PC-9 (cell line): ENCODE measurements around the gene FAM193A. TPM values are rescaled to one million over a fixed set of nuclear protein-coding genes. Genes with fewer than 3 reads are reported as not detected.

Experiments used
- BruUV-seq: library from RNA; stranded (reverse); fragments of 400-500 nt; replicated peaks from 2 replicates; lab custom pipeline; 2021; lab: Mats Ljungman, UMichigan
- CTCF ChIA-PET: fragments of 300-600 bp; sonication (Branson Sonifier 250); formaldehyde crosslinking; loops from one replicate; lab custom pipeline; 2022; ENCODE audit warnings: antibody characterized with exemption; lab: Charles Lee
- POLR2A ChIA-PET: fragments of 300-600 bp; sonication (Branson Sonifier 250); formaldehyde crosslinking; loops from one replicate; lab custom pipeline; 2022; ENCODE audit warnings: antibody characterized with exemption; ENCODE audit not compliant: unreplicated experiment; lab: Charles Lee
- DNase-seq, 2 experiments: peaks; one replicate each; pipeline versions ENCODE4 v3.0.0 to v3.0.0-alpha.2; 2015 to 2022; ENCODE audit warnings: mixed read lengths in 1 of 2
- H2AFZ ChIP-seq: fragments of 200-600 bp; sonication (generic); 2 replicates; pipeline ENCODE4 v1.8.1; 2017; ENCODE audit warnings: antibody characterized with exemption
- H3F3A ChIP-seq: fragments of 200-600 bp; sonication (generic); 2 replicates; pipeline ENCODE4 v1.8.1; 2017; ENCODE audit warnings: antibody characterized with exemption, mild to moderate bottlenecking, low read depth; ENCODE audit not compliant: insufficient read depth
- H3K27ac ChIP-seq: fragments of 200-600 bp; sonication (generic); 2 replicates; pipeline ENCODE4 v1.6.1; 2016; ENCODE audit warnings: mixed run types
- H3K27me3 ChIP-seq: fragments of 200-600 bp; sonication (generic); 2 replicates; pipeline ENCODE4 v1.6.1; 2016; ENCODE audit warnings: low read depth, mixed run types; ENCODE audit not compliant: insufficient read depth
- H3K36me3 ChIP-seq: fragments of 200-600 bp; sonication (generic); 2 replicates; pipeline ENCODE4 v1.6.1; 2016; ENCODE audit warnings: low read depth, mixed run types
- H3K4me1 ChIP-seq: fragments of 200-600 bp; sonication (generic); replicated peaks from 2 replicates; pipeline ENCODE4 v1.6.1; 2016; ENCODE audit warnings: mixed run types; ENCODE audit not compliant: insufficient read depth
- H3K4me2 ChIP-seq: fragments of 200-600 bp; sonication (generic); 2 replicates; pipeline ENCODE4 v1.6.1; 2017; ENCODE audit warnings: mixed run types
- H3K4me3 ChIP-seq: fragments of 200-600 bp; sonication (generic); 2 replicates; pipeline ENCODE4 v1.6.1; 2016; ENCODE audit warnings: mixed run types
- H3K79me2 ChIP-seq: fragments of 200-600 bp; sonication (generic); 2 replicates; pipeline ENCODE4 v1.6.1; 2017; ENCODE audit warnings: low read depth, mixed run types
- H3K9me2 ChIP-seq: fragments of 200-600 bp; sonication (generic); 2 replicates; pipeline ENCODE4 v1.8.1; 2017; ENCODE audit warnings: mild to moderate bottlenecking; ENCODE audit not compliant: insufficient read depth
- H3K9me3 ChIP-seq: fragments of 200-600 bp; sonication (generic); 2 replicates; pipeline ENCODE4 v1.8.1; 2016; ENCODE audit warnings: low read depth; ENCODE audit not compliant: insufficient read depth
- H4K20me1 ChIP-seq: fragments of 200-600 bp; sonication (generic); 2 replicates; pipeline ENCODE4 v1.8.1; 2017; ENCODE audit not compliant: insufficient read depth
- CTCF ChIP-seq: fragments of 200-600 bp; sonication (generic); conservative IDR thresholded peaks from 2 replicates; pipeline ENCODE4 v1.6.1; 2017; ENCODE audit warnings: mixed run types, antibody characterized with exemption, mild to moderate bottlenecking, moderate library complexity
- EZH2 ChIP-seq: fragments of 200-600 bp; sonication (generic); IDR thresholded peaks from 2 replicates; pipeline ENCODE4 v1.8.0; 2017; ENCODE audit warnings: antibody characterized with exemption, low read depth
- intact Hi-C: fragments of 100-400 bp; cut with micrococcal nuclease; formaldehyde crosslinking; loops from one replicate; pipeline ENCODE4 v1.10.0; 2022; ENCODE audit not compliant: unreplicated experiment
- total RNA-seq: library from RNA; stranded (reverse); gene quantifications from 2 replicates; pipeline ENCODE4 v1.2.3, GENCODE V29; 2021

The FAM193A gene
- total RNA-seq, 1 experiment from 2014 or later, result 23.4 TPM

DNA sequence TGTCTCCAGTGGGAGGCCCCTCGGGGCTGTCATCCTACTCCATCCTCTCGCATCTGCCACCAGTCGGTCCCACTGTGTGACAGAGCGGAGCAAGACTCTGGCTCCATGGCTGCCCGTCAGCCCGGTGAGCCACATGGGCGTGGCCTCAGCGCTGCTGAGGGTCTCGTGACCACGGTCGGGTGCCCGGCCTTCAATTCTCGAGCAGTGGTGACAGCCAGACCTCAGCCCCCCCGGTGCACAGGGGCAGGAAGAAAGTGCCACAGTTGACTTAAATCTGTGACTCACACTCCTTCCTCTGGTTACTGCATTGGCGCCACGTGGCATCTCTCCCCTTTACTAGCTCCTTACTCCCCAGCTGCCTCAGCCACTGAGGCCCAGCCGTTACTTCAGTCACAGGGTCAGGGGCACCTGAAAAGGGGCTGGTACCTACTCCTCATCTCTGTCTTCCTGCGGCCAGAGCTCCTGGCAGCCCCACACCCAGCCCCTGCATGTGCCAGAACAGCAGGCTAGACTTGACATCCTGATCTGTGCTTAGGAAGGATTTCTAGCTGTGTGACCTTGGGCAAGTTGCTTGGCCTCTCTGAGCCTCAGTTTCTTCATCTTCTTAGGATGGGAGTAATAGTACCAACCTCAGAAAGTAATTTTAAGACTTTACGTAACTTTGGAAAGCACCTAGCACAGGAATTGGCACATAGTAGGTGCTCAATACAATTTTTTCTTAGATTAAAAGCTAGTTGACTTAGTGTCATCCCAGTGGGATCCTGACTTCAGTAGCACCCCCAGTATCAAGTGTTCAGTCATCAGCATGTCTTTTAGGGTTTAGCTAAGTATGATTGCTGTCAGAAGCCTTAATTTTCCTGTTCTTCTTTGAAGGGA, 153.6 kb downstream of the FAM193A start:
- BruUV-seq, result no TSS peak
- ChIA-PET CTCF (no interaction called here), POLR2A (no interaction called here)
- Histone ChIP-seq H2AFZ (no peak overlapping the region), H3K36me3 (no peaks in the 10 kb centered on the region), H3K4me2 (no peak overlapping the region), H3K27me3 (no peaks in the 10 kb centered on the region), H4K20me1 (no peaks in the 10 kb centered on the region), H3K27ac (no peak overlapping the region), H3K9me2 (no peaks in the 10 kb centered on the region), H3F3A (no peaks in the 10 kb centered on the region), H3K79me2 (no peaks in the 10 kb centered on the region), H3K9me3 (no peaks in the 10 kb centered on the region), H3K4me3 (no peak overlapping the region), H3K4me1 (no peaks in the 10 kb centered on the region)
- intact Hi-C loops, result no loop called here
- DNase-seq, result no peak
- TF ChIP-seq CTCF, result no peak
- TF ChIP-seq EZH2, result no peak

DNA sequence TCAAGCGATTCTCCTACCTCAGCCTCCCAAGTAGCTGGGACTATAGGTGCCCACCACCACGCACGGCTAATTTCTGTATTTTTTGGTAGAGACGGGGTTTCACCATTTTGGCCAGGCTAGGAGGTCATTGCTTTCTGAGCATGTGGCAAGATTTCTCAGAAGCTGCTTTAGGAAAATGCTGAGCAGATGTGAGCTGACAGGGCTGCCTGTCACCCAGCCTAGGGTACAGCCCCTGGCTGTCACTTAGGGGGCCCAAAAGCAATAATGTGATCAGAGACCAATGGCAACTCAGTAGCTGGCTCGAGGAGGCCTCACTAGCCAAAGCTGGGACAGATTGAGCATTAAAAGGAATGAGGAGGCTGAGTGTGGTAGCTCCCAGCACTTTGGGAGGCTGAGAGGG, 154.9 kb downstream of the FAM193A start:
- no peak overlapping the region for H2AFZ ChIP-seq
- no peaks in the 10 kb centered on the region for H3K79me2 ChIP-seq
- no peaks in the 10 kb centered on the region for H3K36me3 ChIP-seq
- no peaks in the 10 kb centered on the region for H3F3A ChIP-seq
- H3K9me2 ChIP-seq, result no peaks in the 10 kb centered on the region
- DNase-seq, result no peak
- intact Hi-C loops, result no loop called here
- H4K20me1 ChIP-seq, result no peaks in the 10 kb centered on the region
- no peaks in the 10 kb centered on the region for H3K4me1 ChIP-seq
- H3K4me2 ChIP-seq, result no peak overlapping the region
- CTCF ChIA-PET, result interaction anchor here (0.7 kb wide), 1 partner anchor 55 kb away, joined by 4 read pairs; no protein-coding TSS in a partner anchor
- no TSS peak for BruUV-seq
- no peak overlapping the region for H3K27ac ChIP-seq
- no peaks in the 10 kb centered on the region for H3K27me3 ChIP-seq
- POLR2A ChIA-PET, result interaction anchor here (0.6 kb wide), 1 partner anchor 81 kb away, joined by 5 read pairs; no protein-coding TSS in a partner anchor
- no peak overlapping the region for H3K4me3 ChIP-seq
- no peaks in the 10 kb centered on the region for H3K9me3 ChIP-seq
- no peak for TF ChIP-seq CTCF
- no peak for TF ChIP-seq EZH2

- Histone ChIP-seq H2AFZ (no peak overlapping the region), H3K27me3 (no peaks in the 10 kb centered on the region), H3K36me3 (no peaks in the 10 kb centered on the region), H4K20me1 (no peaks in the 10 kb centered on the region), H3K4me2 (no peak overlapping the region), H3F3A (no peaks in the 10 kb centered on the region), H3K27ac (no peak overlapping the region), H3K4me1 (no peaks in the 10 kb centered on the region), H3K79me2 (no peaks in the 10 kb centered on the region), H3K9me2 (no peaks in the 10 kb centered on the region), H3K9me3 (no peaks in the 10 kb centered on the region), H3K4me3 (no peak overlapping the region)
- TF ChIP-seq CTCF, result no peak
- no peak for TF ChIP-seq EZH2
- ChIA-PET POLR2A (interaction anchor here (0.5 to 0.6 kb wide), 2 partner anchors 81 to 94 kb away, joined by 3 to 5 read pairs; no protein-coding TSS in a partner anchor), CTCF (no interaction called here)
- no peak for DNase-seq
- intact Hi-C loops, result no loop called here
- BruUV-seq, result no TSS peak
These were observed 155.5 kb downstream of the FAM193A start for GRCh38 chr4:2691952-2692435.
